Large intestine (tissue), 3 donors: Measurements from ENCODE around the gene COMMD1. TPM values are rescaled to one million over a fixed set of nuclear protein-coding genes. Genes with fewer than 3 reads are reported as not detected.

Experiments
- DNase-seq, 2 donors: peaks; one replicate each; pipeline versions ENCODE4 v3.0.0 to v3.0.0-alpha.2; 2013
- H3K27ac ChIP-seq: one replicate; pipeline ENCODE4 v1.5.1; 2013; ENCODE audit warnings: low read length
- H3K27me3 ChIP-seq: 2 replicates; pipeline ENCODE4 v1.6.1; 2013; ENCODE audit warnings: low read length; ENCODE audit not compliant: control insufficient read depth, insufficient read depth
- H3K36me3 ChIP-seq: 2 replicates; pipeline ENCODE4 v1.6.1; 2013; ENCODE audit warnings: low read length; ENCODE audit not compliant: control insufficient read depth, insufficient read depth
- H3K4me1 ChIP-seq: one replicate; pipeline ENCODE4 v1.6.1; 2013; ENCODE audit warnings: low read length; ENCODE audit not compliant: control insufficient read depth, insufficient read depth
- H3K4me3 ChIP-seq: one replicate; pipeline ENCODE4 v1.5.1; 2013; ENCODE audit warnings: low read length
- H3K9me3 ChIP-seq: one replicate; pipeline ENCODE4 v1.6.1; 2013; ENCODE audit warnings: mild to moderate bottlenecking, low read depth, low read length, moderate library complexity; ENCODE audit not compliant: control insufficient read depth
- WGBS: methylation state at CpG from one replicate; pipeline ENCODE4 v1.1.5; 2013; ENCODE audit warnings: low lambda C conversion rate; ENCODE audit not compliant: insufficient coverage; 5-methylcytosine and 5-hydroxymethylcytosine counted together
- polyA plus RNA-seq: library from polyadenylated mRNA; unstranded; fragments of 120-200 nt; gene quantifications from one replicate; pipeline ENCODE4 v1.2.1, GENCODE V29; 2013

The COMMD1 gene
- polyA plus RNA-seq, 1 donor: 38.4 TPM

DNA sequence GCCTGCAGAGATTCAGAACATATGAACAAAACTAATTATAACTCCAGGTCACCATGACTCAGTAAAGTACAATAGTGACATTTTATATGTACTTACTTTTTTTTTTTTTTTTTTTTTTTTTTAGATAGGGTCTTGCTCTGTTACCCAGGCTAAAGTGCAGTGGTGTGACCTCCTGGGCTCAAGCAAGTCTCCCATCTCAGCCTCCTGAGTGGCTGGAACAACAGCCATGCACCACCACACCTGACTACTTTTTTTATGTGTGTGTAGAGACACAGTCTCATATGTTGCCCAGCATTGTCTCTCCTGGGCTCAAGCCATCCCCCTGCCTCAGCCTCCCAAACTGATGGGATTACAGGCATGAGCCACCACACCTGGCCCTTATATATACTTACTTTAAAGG is 159.8 kb downstream of the COMMD1 start:
- H3K36me3 ChIP-seq: no peaks in the 10 kb centered on the region
- no peak overlapping the region for H3K4me3 ChIP-seq
- H3K27me3 ChIP-seq: no peaks in the 10 kb centered on the region
- H3K27ac ChIP-seq: no peak overlapping the region
- no peak for DNase-seq
- H3K4me1 ChIP-seq: no peaks in the 10 kb centered on the region
- no peaks in the 10 kb centered on the region for H3K9me3 ChIP-seq

DNA sequence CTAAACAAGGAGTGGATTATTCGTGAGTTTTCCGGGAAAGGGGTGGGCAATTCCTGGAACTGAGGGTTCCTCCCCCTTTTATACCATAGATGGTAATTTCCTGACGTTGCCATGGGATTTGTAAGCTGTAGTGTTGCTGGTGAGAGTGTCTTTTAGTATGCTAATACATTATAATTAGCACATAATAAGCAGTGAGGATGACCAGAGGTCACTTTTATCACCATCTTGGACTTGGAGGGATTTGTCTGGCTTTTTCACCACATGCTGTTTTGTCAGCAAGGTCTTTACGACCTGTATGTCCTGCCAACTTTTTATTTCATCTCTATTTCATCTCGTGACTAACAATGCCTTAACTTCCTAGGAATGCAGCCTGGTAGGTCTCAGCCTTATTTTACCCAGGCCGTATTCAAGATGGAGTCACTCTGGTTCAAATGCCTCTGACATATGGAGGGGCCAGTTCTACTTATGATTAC is 165.7 kb downstream of the COMMD1 start:
- H3K27me3 ChIP-seq: no peaks in the 10 kb centered on the region
- DNase-seq: no peak
- H3K4me3 ChIP-seq: no peak overlapping the region
- H3K27ac ChIP-seq: no peak overlapping the region
- H3K9me3 ChIP-seq: peaks cover 10% of the 10 kb centered on the region
- whole genome bisulfite sequencing: 100% methylated on average over 1 of the region's 6 CpGs
- H3K4me1 ChIP-seq: no peaks in the 10 kb centered on the region
- peaks cover 6% of the 10 kb centered on the region for H3K36me3 ChIP-seq

DNA sequence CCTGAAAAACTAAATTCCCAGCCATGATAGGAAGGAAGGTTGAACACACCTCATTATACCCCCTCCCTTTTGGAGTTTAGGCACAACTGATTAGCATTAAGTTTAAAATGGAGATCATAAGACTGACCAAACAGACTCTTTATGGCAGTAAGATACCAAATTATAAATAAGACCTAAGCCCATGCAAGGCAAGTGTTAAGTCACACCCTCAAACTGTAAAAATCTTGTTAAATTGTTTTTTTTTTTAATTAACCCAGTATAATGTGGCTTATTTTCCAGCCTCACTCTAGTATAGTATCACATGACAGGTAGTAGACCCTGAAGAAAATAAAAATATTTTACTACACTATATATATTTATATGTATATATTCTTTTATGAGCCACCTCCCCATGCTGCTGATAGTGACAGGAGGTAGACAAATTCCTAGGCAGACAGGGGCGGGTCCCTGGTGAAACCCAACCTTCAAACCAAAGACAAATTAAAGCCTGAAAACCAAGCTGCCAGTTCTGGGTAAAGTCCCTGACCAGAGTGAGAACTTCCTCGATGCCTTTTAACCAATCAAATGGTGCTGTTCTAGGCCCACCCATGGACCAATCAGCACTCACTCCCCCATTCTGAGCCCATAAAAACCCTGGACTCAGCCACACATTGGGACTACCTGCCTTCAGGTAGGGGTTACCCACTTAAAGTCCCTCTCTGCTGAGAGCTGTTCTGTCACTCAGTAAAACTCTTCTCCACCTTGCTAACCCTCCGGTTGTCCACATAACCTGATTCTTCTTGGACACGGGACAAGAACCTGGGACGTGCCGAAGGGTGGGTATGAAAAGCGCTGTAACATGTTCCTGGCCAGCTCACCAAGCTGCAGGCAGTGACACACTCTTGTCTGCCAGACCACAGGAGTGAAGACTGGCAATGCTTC is 166.5 kb downstream of the COMMD1 start:
- Histone ChIP-seq H3K4me3 (no peak overlapping the region), H3K9me3 (peaks cover 10% of the 10 kb centered on the region), H3K27ac (no peak overlapping the region), H3K4me1 (no peaks in the 10 kb centered on the region), H3K36me3 (peaks cover 6% of the 10 kb centered on the region), H3K27me3 (no peaks in the 10 kb centered on the region)
- no CpG with 5 or more reads among the region's 7 CpGs for WGBS
- no peak for DNase-seq

DNA sequence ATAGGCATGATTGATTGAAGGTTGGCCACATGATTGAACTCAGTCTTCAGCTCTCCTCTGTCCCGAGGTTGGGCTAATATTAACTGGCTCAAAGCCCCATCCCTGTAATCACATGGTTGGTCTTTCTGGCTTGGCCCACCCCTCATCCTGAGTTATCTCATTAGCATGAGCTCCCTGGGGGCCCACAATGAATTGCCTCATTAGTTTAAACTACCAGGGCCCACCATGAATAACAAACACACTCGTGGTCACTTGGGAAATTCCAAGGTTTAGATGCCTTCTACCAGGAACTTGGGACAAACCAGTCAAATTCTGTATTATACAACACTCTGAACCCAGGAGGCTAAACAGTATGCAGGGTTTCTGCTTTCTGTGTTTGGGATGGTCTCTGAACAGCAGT is 168.8 kb downstream of the COMMD1 start:
- no CpG with 5 or more reads among the region's 2 CpGs for WGBS
- Histone ChIP-seq H3K36me3 (peaks cover 6% of the 10 kb centered on the region), H3K27me3 (no peaks in the 10 kb centered on the region), H3K4me1 (no peaks in the 10 kb centered on the region), H3K27ac (no peak overlapping the region), H3K4me3 (no peak overlapping the region), H3K9me3 (peaks cover 10% of the 10 kb centered on the region)
- no peak for DNase-seq

DNA sequence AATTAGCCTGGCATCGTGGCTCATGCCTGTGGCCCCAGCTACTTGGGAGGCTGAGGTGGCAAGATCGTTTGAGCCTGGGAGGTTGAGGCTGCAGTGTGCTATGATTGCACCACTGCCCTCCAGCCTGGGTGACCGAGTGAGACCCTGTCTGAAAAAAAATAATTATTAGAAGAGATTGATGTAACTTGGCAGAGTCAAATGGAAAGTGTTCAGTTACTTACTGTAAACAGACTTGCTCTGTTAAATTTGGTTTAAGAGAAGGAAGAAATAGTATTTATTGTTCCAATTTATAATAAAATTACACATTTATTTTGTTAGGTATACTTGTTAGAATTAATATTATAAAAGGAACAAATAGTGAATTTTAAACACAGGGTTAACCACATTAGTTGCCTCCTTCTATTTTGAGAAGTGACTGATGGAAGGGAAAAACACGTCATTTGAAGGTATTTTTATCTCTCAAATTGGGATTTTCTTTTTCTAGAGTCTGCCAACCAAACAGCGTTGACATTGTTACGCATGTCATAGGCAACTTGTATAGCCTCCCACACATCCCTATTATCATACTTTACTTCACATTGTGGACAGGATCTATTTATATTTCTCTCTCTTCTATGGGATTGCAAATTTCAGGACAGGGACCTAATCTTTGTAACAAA is 171.6 kb downstream of the COMMD1 start:
- Histone ChIP-seq H3K4me3 (no peak overlapping the region), H3K27ac (no peak overlapping the region), H3K4me1 (no peaks in the 10 kb centered on the region), H3K27me3 (no peaks in the 10 kb centered on the region), H3K9me3 (peaks cover 8% of the 10 kb centered on the region), H3K36me3 (peaks cover 6% of the 10 kb centered on the region)
- no peak for DNase-seq
- 92% methylated on average over 2 of the region's 6 CpGs for WGBS

DNA sequence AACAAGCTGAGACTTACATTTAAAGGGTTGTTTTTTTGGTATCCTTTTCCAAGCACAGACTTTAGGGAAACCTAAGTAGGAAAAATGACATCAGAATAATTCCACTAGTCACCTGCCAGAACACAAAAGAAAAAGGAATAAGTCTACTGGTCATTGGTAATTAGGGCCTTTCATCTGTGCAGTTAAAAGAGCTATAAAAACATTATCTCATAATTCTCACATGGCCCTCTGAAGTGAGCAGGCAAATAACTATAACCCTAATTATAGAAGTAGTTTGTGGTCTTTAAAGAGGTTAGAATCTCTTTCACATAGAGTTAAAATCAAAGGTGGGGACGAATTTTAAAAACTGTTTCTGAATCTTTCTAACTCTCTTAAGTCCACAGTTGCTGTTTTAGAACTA is 179.3 kb downstream of the COMMD1 start:
- Histone ChIP-seq H3K27ac (no peak overlapping the region), H3K4me1 (no peaks in the 10 kb centered on the region), H3K27me3 (no peaks in the 10 kb centered on the region), H3K36me3 (no peaks in the 10 kb centered on the region), H3K9me3 (no peaks in the 10 kb centered on the region), H3K4me3 (no peak overlapping the region)
- DNase-seq: no peak
- WGBS: 60% methylated on average over 1 of the region's 1 CpG

DNA sequence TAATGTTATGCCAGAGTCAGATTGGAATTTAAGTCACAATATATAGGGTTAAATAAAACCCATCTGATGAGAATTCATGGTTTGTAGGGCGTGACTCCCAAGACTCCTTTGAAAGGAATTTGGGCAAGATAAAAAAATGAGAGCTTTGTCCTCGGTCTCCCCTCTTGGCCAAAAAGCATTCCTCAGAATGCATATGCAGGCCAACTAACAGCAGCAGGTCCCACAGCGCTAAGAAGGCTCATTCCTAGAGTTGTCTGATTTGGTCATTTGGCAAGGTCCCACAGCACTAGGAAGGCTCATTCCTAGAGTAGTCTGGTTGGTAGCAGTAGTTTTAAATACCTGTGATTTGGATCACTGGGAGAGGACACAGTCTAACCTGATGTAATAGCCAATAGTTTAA is 184.2 kb downstream of the COMMD1 start:
- no peaks in the 10 kb centered on the region for H3K9me3 ChIP-seq

DNA sequence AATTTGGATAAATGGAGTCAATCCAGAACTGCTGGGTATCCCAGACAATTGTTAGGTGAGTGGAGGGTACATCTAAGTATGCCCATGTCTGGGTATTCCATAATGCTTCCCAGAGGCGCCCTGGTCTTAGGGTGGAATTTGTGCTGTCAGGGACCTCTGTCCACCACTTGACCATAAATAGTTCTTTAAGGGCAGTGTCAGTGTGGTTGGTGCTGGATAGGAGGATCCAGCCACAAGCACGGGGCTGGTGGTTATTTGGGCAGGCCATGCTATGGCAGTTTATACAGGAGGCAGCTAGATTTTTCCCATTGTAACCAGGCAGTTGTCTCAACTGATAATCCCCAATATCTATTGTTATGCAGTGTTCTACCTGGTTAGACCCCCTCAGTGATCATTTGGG is 186.0 kb downstream of the COMMD1 start:
- Histone ChIP-seq H3K36me3 (no peaks in the 10 kb centered on the region), H3K27ac (no peak overlapping the region), H3K4me3 (no peak overlapping the region), H3K4me1 (no peaks in the 10 kb centered on the region), H3K9me3 (no peaks in the 10 kb centered on the region), H3K27me3 (no peaks in the 10 kb centered on the region)
- DNase-seq: no peak
- no CpG with 5 or more reads among the region's 2 CpGs for WGBS

More for the DNA sequence above, 184.2 kb downstream of the COMMD1 start:
- no peak for DNase-seq
- H3K27me3 ChIP-seq: no peaks in the 10 kb centered on the region
- 100% methylated on average over 1 of the region's 3 CpGs for WGBS
- H3K4me3 ChIP-seq: no peak overlapping the region
- no peak overlapping the region for H3K27ac ChIP-seq
- no peaks in the 10 kb centered on the region for H3K4me1 ChIP-seq
- H3K36me3 ChIP-seq: no peaks in the 10 kb centered on the region

DNA sequence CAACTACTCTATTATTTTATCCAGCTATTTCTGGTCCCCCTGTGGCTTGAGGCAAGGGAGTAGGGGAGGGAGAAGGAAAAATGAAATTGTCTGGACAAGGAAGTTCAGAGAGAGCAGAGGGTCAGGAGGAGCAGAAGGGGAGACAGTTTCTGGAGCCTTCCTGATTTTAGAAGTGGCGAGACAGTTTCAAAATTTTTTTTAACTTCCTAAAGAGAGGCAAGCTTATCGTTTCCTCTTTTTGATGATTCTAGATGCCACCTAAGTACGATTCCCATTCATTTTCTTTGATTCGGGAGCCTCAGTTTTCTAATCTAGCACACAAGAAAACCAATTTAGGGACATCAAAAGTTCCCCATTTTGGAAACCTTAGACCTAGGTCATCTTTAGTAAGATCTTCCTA is 193.6 kb downstream of the COMMD1 start:
- no peaks in the 10 kb centered on the region for H3K36me3 ChIP-seq
- DNase-seq: no peak
- H3K27me3 ChIP-seq: no peaks in the 10 kb centered on the region
- H3K4me1 ChIP-seq: no peaks in the 10 kb centered on the region
- 100% methylated on average over 3 of the region's 4 CpGs for WGBS
- no peak overlapping the region for H3K27ac ChIP-seq
- H3K4me3 ChIP-seq: no peak overlapping the region
- no peaks in the 10 kb centered on the region for H3K9me3 ChIP-seq

DNA sequence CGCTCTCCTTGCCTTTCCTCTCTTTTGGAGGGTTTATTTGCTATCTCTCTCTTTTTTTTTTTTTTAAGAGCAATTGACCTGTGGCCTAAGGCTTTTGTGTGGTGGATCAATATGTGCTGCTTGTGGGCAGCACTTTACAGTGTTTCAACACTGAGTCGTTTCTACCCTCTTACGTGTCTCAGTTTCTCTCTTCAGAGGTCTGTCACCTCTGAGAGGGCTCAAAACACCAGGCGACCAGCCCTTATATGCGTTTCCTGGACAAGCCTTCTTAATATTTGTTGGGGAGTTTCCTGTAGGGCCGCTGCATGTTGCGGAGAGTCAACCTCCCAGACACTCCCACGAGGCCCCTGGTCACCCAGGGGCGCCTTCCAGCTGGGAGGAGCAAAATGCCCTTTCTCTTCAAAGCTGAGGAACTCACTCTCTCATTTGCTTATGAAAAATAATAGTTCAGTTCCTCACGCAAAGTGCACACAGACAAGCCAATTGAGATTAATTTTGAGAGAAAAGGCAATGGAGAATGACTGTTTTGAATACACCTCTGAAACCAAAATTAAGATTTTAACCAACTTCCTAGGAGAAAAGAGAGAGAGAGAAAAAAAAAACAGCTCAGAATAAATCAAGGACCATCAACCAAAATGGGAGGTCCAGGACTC is 194.2 kb downstream of the COMMD1 start:
- DNase-seq: no peak
- WGBS: no CpG with 5 or more reads among the region's 10 CpGs
- no peaks in the 10 kb centered on the region for H3K4me1 ChIP-seq
- H3K9me3 ChIP-seq: no peaks in the 10 kb centered on the region
- H3K27ac ChIP-seq: no peak overlapping the region
- H3K4me3 ChIP-seq: no peak overlapping the region
- H3K36me3 ChIP-seq: no peaks in the 10 kb centered on the region
- H3K27me3 ChIP-seq: no peaks in the 10 kb centered on the region
